Right renal cortex interstitium (tissue), 3 donors: ENCODE results near the gene MYO15B. TPM values are rescaled to one million over a fixed set of nuclear protein-coding genes. Genes with fewer than 3 reads are reported as not detected.
"Not testable (repeated sequence)": the region's sequence is repeated elsewhere in the genome, so short reads cannot be mapped to it uniquely, and the experiment has no call there.

Source experiments
- DNase-seq, 3 donors: peaks; one replicate each; pipeline ENCODE4 v3.0.0-alpha.2; 2013; ENCODE audit warnings: low read depth in 3 of 3, low spot score in 2 of 3
- polyA plus RNA-seq, 3 donors: library from polyadenylated mRNA; unstranded; fragments of 120-200 nt; gene quantifications; one replicate each; pipeline ENCODE4 v1.2.1, GENCODE V29; 2013; ENCODE audit not compliant: insufficient read length in 3 of 3

The MYO15B gene
- polyA plus RNA-seq, 3 donors: 78.7 to 127 (median 88.6) TPM

DNA sequence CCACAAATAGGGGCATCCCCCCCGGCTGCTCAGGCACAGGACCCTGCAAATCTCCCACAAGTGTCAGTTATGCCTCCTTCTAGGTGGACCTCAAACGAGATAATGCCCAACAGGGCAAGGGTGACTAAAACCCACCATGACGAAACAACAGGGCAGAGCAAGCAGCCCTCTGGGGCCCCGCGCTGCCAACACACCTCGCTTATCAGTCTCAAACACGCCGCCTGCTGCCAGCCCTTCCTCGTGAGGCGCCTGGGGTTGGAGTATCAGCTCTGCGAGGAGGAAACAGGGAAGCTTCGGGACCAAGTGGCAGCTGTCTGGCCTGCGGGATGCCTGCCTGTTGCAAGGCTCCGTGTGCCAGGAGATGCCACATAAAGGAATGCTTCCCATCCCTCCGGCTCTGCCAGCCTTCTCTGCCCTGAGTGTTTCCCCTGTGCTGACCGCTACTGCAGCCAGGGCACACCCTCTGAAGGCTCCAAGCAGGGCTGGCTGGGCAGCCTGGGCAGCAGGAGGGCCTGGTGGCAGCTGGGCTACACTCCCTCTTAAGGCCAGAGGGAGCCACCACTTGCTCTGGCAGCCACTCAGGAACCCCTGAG, 48.1 kb downstream of the MYO15B start:
- DNase-seq: no peak

DNA sequence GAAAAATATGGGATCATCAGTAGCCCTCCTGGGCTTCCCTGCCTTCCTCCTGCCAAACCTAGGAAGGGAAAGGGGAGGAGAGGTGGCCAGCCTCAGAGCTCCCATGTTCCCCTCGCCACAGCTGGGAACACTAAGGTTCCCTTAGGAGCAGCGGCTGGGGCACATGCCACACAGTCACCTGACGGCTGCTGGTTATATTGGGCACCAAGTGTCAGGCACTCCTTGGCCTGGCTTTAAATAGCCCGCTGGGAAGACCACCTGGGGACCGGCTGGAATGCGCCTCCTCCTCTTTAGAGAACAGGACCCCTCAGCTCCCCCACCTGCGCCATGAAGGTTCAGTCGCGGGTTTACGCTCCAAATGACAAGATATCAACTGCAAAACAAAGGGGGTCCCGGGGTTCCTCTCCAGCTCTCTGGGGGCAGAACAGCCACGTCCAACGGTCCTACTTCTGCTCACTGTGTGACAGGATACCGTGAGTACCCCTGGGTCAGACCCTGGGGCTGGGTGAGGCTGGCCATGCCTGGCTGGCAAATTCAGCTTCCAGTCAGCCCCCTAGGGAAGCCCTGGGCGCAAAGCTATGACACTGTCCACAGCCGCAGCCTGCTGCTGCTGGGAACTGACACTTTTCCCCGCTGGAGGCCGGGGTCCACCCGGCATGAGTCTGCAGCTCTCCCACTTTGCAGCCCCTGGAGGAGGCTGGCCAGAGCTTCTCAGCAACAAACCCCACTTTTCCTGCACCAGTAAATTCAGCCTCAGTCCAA, 49.0 kb downstream of the MYO15B start:
- no peak for DNase-seq

DNA sequence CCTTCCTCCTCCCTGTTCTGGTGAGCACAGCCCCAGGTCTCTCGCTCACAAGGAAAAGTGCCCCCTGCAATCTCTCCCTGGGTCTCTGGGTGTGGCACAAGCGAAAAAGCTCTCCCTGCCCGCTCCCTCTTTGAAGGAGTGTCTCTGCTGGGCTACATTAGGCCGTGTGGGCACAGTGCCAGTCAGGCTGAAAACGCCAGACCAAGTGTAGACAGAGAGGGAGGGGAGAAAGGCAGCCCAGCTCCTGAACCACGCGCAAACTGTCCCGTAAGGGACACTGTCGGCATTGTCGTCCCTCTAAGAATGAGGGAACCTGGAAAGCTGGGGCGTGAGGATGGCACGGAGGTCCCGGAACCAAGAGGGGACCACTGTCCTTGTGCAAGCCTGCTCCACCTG, 49.5 kb downstream of the MYO15B start:
- DNase-seq: no peak

DNA sequence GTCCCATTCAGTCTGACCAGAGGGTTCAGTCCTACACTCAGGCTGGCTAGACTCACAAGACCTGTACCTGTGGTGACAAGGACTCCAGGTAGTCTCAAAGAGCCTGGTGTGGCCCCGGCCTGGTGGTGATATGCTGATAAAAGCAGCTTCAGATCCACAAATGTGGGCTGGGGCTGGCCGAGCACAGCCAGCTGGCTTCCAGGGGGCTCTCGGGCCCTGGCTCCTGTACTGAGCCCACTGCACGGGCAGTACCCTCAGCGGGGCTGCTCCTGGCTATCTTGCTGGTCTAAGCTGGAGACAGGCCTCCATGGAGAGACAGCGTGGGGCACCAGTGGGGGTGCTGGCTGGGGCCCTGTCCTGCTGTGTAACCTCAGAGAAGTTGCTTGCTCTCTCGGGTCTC, 50.0 kb downstream of the MYO15B start:
- no peak for DNase-seq

DNA sequence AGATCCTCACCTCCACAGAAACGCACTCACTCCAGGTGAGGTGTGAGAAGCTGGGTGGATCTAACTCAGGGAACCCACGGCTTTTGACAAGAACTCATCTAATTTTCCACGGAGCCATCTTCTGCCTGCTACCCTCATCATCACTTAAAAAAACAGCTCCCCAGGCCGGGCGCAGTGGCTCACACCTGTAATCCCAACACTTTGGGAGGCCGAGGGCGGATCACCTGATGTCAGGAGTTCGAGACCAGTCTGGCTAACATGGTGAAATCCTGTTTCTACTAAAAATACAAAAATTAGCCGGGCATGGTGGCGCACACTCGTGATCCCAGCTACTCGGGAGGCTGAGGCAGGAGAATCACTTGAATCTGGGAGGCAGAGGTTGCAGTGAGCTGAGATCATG, 50.4 kb downstream of the MYO15B start:
- DNase-seq: not testable (repeated sequence)

DNA sequence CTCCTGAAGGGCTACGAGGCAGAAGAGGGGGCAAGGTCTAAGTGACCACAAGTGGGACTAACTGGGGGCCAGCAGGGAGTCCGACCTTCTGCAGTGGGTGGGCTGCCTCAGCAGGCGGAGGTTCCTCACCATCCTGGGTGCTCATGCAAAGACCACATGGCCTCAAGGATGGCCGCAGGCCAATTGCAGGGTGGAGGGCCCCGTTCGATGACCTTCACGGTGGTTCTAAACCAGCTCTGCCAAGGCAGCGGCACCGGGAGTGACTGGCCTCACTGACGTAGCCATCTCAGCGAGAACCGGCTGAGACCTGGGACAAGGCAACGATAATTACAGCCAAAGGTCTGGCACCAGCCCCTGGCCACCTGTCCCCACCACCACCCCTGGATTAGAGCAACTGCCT, 51.3 kb downstream of the MYO15B start:
- no peak for DNase-seq

DNA sequence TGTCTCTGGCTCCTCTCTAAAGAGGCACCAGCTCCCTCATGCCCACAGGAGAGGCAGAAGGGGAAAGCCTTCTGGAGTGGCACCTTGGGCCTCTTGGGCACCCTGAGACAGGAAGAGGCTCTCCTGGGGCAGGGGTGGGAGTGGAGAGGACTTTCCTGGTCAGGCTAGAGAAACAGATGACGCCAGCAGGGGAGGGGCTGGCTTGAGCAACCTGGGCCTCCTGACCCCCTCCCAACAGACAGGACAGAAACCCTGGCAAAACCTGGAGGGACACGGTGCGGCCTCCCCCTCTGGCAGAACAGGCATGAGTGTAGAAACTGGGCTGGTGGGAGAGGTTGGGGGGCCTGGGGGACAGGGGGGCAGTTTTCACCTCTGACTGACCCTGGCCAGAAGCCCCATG, 51.7 kb downstream of the MYO15B start:
- DNase-seq: no peak

DNA sequence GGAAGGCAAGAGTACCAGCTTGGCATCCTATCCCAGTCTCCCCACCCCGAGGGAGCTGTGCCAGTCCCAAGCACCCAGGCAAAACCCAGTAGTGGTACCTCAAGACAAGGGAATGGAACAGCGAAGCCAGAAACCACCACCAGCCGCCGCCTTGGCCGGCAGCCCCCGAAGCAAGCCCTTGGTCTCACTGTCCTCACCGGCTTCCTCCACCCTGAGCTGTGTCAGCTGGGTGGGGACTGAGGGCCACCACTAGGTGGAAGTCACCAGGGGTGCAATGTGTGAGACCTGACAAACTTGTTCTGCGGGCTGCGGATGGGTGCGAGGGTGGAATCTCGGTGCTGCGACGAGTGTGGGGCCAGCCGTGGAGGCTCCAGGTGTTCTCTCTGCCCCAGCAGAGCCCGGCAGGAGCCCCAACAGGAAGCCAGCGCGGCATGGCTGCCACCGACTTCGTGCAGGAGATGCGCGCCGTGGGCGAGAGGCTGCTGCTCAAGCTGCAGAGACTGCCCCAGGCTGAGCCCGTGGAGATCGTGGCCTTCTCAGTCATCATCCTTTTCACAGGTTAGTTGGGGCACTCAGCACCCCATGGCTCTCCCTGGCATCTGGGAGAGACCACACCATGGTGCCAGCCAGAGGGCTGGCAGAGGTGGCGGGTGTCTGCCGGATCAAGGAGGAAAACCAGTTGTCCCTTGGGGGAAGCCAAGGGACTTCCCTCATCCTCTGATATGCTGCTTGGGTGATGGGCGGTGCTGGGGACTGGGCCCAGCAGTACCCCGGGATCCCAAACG, 52.4 kb downstream of the MYO15B start:
- DNase-seq: no peak

DNA sequence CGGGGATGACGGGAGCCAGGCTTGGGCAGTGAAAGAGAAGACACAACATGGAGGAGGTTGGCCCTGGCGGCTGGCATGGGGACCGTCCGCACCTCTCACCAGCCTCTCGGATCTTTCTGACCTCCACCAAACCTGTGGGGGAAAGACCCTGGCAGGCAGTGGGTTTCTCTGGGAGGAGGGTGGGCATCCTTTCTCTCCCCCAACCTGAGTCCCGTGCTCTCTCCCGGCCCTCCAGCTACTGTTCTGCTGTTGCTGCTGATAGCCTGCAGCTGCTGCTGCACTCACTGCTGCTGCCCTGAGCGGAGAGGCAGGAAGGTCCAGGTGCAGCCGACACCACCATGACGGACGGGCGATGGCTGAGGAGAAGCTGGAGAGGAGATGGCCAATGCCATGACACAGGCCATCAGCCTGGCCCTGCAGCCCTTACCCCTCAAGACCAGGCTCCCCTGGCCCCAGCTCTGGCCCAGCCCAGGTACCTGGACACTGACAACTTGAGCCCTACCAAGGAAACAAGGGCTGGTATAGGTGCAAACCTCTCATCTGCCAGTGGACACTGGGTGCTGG, 53.0 kb downstream of the MYO15B start:
- DNase-seq: no peak

DNA sequence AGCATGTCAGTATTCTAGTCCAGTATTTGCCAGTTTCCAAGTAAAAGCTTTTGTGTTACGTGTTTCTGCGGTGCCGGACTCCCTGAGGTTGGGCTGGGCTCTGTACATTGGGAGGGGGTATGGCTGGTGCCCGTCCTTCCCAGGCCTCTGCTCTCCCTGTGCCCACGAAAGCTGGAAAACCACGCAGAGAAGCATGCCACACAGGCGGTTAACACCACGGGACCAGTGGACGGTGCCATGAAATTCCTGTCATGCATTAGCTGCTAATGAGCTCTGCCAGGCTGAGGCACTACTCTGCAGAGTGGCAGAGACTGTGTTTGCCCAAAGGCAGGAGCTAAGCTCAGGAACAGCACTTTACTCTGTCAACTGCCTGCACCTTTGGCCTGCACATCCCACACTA, 53.7 kb downstream of the MYO15B start:
- no peak for DNase-seq

DNA sequence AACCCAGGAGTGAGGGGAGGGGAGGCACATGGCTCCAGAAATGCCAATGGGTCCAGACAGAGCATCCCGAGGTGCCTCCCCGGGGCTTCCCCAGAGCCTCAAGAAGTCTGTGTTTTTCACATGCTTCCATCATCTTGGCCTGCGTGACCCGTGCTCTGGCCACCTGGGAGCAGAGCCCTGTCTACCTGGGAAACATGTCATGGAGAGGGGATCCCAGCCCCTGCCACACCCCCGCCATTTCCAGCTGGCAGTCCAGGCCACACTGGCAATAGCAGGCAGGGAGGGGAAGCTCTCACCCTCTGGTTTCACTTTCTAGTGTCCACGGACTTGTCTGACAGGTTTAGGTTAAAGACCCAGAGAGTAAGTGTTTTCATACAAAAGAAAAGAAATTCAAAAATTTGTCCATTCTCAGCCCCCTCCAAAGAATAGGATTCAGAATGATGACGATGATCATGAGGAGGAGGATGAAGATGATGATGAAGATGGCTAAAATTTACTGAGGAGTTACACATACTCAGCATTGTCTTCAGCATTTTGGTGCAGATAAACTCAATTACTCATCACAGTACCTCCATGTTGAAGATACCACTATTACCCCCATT, 54.7 kb downstream of the MYO15B start:
- DNase-seq: no peak

DNA sequence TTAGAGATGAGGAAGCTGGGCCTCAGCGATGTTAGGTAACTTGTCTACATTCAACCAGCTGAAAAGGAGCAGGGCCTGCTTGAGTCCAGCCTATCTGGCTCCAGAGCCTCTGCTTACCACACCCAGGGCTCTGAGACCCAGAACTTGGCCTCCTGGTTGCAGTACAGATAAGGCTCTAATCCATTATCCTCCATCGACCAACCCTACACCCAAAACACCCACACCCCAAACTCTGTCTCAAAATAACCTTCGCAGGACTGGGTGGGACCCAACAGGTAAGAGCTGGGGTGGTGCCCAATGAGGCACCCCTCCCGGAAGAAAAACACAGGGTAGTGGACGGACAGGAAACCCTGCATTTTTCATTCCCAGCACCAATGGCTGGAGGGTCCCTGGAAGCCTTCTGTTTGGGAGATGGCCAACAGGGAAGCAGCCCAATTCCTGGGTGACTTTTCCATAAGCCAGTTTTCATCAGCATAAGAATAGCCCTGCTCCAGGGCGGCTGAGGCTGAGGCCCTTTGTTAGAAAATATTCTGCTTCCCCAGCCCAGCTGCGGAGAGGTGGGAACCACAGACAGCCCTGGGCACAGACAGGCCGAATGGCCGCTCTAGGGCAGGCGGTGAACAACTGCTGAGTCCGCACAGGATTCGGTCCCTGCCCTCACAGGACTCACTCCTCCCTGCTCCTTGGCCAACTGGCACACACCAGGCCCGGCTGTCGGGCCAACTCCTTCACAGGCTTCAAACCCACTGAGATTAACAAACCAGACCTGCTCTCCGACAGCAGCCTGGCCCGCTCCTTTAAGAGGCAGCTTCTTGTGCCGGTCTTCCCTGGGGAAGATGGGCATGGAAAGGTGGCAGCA, 55.4 kb downstream of the MYO15B start:
- DNase-seq: no peak

DNA sequence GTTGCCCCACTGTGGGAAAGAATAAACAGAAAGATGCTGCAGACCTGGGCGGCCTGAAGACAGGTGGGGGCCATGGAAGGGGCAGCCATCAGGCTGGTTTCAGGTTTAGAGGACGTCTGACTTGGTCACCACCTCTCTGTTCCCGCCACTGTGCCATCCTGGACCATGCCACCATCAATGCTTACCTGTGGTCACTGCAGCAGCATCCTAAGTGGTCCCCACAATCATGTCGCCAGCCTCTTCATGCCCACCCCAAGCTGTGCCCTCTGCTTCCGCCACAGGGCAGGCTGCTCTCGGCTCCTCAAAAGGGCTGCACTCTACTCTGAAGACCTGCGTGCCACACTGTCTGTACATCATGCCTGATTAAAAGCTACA, 56.0 kb downstream of the MYO15B start:
- no peak for DNase-seq

DNA sequence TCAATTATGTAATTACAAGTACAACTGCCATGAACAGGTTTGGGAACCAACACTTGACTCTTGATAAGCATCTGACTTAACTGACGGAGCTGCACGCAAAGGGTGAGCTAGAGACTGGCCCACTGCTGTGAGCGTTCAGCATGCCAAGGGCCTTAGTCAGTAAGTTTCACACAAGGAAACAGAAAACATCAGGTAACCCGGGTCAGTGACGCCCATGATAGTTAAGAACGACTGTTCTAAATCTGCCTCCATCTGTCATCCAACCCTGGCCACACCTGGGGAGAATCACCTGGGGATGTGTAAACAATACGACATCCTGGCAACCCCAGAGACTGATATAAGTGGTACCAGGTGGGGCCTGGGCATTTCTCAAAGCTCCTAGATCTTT, 57.9 kb downstream of the MYO15B start:
- DNase-seq: no peak

DNA sequence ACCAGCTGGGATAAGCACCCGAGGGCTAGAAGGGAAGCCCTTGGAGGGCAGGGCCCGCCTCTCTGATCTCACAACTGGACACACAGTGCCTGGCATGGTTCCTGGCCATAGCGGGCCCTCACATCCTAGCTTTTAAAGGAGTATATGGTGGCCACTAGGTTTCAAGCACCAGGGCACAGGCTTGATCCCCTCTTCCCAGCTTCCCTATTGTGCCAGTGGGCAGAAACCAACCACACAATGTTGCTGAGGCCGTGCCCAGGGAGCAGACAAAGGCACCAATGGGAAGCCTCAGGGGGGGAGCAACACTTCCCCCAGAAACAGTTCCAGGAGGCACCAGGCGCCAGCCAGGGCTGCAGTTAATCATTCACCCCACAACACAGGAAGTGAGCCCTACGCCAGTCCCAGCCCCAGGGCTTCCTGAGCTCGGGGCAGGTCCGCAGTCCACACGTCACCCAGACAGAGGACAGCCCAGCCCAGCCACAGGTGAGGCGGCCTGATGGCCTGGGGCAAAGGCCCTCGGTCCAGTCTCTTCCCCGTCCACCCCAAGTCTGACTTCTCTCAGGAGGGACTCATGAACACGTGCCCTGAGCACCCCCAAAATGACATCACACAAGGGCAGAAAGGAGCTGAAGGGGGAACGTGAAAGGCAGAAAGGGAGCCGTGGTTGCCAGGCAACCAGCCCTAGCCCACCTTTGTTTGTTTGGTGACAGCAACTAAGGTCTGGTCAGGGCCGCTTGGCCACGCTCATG, 58.5 kb downstream of the MYO15B start:
- peak in 1 of 3 donors; percentile 49 for DNase-seq

DNA sequence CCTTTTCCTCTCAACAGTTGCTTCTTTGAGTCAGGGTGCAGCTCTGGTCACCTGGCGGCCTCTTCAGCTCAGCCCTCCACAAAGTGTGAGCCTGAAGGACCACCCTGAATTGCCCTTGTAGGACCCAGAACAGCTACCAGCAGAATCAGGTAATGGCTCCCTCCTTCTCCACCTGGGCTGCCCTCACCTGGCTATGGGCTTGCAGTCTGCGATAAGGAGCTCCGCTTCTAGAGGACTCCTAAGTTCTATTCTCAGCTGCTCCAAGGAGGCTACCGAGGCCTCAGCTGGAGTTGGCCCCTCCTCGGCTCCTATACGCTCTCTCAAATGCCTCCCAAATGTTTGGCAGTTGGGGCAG, 59.0 kb downstream of the MYO15B start:
- no peak for DNase-seq

DNA sequence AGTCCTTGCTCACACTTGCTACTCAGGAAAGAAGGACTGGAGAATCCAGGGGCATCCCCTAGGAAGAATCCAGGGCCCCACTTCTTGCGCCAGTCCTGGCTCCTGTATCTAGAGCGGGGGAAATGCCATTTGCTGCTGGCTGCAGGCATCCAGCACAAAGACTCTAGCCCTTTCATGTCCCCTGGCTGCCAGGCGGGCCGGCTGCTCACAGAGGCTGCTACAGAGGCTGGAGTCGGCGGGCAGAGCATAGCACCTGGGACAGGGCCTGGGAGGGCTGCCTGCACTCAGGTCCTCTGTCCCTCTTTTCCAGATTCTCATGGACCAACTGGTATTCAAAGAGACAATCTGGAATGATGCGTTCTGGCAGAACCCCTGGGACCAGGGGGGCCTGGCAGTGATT, 59.5 kb downstream of the MYO15B start:
- no peak for DNase-seq

DNA sequence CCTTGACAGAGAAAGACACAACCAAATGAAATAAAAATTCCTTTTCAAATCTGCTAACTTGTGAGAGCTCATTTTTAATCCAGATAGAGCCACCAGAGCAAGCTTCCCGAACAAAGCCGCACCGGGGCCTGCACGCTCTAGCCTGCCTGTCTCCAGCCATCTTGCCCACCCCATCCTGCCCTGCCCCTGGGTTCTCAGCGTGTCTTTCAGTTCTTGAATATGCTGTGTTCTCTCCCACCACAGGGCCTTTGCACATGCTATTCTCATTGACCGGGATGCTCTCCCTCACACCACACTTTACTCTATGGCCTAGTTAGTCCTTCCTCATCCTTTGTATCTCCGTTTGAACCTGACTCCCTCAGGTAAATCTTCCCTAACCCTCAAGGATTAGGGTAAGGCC, 60.3 kb downstream of the MYO15B start:
- DNase-seq: no peak

DNA sequence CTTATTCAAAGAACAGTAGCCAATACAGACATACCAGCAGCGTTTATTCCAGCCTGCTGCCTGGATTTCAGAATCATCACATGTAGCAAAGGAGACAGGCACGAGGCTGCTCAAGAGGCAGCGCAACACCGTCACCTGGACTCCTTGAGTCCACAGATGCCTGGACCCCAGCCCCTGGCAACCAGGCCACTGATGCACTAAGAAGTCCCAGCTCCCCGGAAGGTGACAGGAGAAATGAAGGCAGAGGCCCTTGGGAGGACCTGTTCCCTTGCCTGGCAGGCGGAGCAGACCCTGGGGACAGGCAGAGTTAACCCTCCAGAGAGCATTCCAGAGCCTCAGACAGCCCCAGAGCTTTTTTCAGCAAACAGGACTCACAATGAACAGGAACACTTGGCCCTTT, 62.1 kb downstream of the MYO15B start:
- DNase-seq: no peak

DNA sequence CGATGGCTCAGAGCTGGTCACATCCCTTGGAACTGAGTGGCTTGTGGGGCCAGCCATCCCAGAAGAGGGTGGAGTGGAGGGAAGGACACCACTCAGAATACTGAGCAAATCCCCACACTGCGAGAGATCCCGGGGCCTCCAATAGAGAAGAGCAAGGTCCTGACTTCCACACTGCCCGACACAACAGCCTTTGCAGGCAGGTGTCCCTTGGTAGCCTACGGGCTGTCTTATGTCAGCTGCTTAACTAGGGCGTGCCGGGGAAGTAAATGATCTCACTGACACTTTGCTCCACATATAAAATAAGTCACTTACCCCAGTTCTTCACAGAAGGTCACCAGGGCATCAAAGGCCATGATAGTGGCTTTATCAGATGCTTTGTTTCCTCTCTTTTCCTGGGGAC, 63.3 kb downstream of the MYO15B start:
- no peak for DNase-seq
